GM21367 (cell line): ENCODE data around the gene SPTBN4.
A peak's percentile ranks its signal among the peaks of the same experiment; 100 is the strongest.
"Not testable (repeated sequence)": the region's sequence is repeated elsewhere in the genome, so short reads cannot be mapped to it uniquely, and the experiment has no call there.

ENCODE experiments used
- ATAC-seq: cut with Tn5 transposase; IDR thresholded peaks from one replicate; pipeline ENCODE4 v1.9.1; 2021; ENCODE audit not compliant: unreplicated experiment

The SPTBN4 gene

DNA sequence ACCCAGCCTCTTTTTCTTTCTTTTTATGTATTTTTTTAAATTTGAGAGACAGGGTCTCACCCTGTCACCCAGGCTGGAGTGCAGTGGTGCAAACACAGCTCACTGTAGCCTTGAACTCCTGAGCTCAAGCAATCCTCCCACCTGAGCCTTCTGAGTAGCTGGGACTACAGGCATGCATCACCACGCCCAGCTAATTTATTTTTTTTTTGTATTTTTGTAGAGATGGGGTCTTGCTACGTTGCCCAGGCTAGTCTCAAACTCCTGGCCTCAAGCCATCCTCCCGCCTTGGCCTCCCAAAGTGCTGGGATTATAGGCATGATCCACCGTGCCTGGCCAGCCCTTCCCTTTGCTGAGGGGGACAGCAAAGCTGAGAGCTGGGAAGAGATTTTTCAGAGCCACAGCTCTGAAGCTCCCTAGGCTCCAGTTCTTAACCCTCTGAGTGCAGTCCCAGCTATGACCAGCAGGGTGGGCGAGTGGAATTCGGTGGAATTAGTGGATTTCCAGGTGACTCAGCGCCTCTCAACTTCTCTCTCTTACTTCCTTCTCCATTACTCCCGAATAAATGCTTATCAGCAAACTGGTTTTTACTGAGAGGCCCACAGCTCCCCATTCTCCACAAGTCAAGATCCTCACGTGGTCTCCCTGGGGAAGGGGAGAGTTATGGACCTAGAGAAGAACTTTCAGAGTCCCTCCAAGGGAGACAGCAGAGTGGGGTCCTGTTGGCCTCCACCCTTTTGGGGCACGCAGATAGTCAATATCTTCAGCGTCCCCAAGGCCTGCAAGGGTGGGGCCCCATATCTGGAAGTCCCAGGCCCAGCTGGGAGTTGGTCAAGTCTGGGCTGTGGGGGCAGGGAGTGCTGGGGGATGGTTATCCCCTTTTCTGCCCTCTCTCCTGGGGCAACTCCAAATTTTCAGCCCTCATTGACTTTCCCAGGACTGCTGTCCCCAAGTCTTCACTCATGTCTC is 2.5 kb upstream of the SPTBN4 start:
- ATAC-seq: no peak

DNA sequence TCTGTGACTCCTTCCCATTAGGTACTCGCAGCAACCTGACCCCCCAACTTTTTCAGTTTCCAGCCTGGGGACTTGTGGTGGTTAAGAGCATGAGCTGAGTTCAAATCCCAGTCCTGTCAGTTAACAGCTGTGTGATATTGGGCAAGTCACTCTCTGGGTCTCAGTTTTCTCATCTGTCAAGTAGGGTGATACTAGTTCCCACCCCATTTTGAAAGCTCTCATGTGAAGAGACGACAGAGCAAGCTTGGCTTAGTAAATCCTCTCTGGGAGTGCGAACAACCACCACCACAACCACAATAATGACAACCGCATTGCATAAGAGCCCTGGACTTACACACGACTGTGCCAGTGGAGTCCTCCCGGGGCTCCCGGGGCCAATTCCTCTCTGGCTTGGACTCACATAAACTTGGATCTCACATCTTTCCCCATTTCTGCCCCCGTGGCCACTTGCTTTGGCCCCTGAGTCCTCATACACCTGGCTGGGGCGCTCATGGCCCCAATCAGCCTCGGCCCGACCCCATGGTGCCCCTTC is 1.7 kb upstream of the SPTBN4 start:
- ATAC-seq: no peak

DNA sequence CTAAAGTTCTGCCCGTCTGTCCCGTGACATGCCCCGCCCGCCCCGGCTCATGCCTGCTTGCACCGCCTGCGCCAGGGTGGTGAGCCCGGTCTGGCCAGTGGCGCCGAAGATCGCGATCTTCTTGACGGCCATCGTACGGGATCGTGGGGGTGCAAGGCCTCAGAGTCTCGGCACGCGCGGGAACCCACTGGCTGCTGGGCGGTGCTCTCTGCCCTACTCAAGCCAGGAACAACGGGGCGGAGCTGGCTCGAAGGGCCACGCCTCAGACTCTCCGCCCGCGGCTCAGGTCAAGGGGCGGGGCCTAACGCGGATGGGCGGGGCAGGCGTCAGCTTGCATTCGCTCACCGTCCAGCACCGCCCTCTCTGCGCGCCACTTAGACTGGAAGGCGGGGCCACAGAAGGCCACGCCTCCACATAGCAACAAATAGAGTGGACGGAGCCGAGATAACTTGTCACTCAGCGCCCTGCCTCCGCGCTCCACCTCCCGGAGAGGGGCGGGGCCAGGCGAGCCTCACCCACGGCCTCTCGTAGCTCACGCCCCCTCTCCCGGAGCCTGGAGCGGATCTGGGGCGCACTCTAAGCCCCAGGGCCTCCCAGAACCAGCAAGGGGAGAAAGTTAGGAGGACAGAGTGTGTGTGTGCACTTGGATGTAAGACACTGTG is 1.1 kb upstream of the SPTBN4 start, which contains the start of gene BLVRB:
BLVRB (minus strand) TSS at position 189 of the 662 bp plus-strand sequence; CDS start at position 132, 57 bp downstream.
- peak; percentile 78 for ATAC-seq

DNA sequence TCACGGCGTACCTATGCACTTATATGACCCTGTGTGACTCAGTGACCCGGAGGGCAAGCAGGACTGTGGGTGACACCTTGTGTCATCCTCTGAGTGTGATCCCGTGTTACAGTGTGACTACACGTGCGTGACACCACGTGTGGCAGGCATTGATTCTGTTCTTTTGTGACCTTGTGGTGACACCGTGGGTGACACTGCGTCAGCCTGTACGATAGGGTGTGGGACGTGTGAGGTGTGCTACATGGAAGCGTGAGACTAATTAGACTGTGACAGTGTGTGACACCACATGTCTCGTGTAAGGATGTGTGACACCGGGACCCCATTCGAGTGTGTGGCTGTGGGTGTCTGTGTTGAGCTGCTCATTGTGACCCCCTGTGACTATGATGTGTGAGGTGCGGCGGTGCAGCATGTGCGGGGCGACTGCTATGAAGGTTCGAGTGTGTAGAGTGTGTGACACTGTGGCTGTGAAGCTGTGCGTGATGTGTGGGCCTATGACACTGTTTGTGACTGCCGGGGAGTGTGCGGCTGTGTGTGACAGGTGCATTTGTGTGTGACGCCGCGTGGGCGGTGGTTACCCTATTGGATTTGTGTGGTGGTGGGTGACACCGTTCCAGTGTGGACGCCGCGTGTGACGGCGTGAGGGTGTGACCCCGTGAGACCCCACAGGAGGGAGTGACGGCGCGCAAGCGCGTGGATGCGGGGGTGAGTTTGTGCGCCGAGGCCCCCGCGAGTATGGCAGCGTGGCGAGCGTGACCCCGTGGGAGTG is 399 bp upstream of the SPTBN4 start:
- ATAC-seq: no peak

DNA sequence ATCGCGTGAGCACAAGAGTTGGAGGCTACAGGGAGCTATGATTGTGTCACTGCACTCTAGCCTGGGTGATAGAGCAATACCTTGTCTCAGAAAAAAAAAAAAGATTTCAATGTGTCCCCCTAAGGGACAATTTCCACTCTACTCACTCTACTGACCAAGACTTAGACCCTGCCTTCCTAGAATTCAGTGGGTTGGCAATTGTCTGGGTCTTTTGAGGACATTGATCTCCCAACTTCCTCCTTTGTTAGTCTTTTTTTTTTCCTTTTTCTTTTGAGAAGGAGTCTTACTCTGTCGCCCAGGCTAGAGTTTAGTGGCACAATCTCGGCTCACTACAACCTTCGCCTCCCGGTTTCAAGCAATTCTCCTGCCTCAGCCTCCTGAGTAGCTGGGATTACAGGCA is 2.2 kb downstream of the SPTBN4 start:
- ATAC-seq: no peak

DNA sequence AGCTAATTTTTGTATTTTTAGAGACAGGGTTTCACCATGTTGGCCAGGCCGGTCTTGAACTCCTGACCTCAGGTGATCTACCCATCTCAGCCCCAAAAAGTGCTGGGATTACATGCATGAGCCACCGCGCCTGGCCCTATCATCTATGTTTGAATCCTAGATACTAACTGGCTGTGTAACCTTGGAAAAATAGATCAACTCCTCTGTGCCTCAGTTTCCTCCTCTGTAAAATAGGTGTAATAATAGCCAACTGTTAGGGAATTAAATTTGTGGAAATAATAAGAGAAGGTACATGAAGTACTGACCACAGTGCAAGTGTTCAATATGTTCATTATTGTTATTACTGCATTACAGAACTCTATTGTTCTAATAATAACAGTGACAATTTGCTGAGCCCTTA is 4.3 kb downstream of the SPTBN4 start:
- no peak for ATAC-seq

DNA sequence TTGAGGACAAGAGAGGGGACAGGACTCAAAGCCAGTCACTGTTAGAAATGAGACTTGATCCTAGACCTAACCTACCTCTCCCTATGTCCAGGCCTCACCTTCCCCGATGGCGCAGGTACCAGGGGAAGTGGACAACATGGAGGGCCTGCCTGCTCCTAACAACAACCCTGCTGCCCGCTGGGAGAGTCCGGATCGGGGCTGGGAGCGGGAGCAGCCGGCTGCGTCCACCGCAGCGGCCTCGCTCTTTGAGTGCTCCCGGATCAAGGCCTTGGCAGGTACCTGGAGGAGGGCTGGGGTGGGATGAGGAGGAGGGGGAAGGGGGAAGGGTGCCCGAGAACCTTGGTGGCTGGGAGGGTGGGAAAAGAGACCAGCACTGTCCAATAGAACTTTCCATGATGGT is 5.7 kb downstream of the SPTBN4 start:
- no peak for ATAC-seq

DNA sequence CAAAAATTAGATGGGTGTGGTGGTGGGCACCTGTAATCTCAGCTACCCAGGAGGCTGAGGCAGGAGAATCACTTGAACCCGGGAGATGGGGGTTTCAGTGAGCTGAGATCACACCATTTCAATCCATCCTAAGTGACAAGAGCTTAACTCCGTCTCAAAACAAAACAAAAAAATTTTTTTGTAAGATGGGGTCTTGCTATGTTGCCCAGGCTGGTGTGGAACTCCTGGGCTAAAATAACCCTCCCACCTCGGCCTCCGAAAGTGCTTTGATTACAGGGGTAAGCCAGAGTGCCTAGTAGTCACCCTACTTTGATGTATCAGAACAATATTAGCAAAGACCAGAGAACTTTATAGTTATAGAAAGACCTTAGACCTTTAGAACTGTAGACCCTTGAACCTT is 7.9 kb downstream of the SPTBN4 start:
- ATAC-seq: no peak

DNA sequence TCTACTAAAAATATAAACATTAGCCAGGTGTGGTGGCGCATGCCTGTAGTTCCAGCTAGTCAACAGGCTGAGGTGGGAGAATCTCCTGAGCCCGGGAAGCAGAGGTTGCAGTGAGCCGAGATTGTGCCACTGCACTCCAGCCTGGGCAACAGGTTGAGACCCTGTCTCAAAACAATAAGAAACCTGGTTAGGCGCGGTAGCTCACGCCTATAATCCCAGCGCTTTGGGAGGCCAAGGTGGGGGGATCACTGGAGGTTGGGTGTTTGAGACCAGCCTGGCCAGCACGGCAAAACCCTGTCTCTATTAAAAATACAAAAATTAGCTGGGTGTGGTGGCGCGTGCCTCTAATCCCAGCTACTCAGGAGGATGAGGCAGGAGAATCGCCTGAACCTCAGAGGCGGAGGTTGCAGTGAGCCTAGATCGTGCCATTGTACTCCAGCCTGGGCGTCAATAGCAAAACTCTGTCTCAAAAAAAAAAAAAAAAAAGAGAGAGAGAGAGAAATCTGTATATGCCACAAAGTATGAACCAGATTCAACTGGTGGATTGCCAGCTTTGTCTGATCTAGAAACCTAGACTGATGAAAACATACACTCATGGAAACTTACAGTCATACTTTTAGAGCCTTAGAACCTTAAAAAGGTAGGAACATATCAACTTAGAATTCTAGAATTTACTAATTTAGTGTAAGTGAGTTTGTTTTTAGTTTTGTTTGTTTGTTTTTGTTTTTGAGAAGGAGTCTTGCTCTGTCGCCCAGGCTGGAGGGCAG is 9.3 kb downstream of the SPTBN4 start:
- not testable (repeated sequence) for ATAC-seq

DNA sequence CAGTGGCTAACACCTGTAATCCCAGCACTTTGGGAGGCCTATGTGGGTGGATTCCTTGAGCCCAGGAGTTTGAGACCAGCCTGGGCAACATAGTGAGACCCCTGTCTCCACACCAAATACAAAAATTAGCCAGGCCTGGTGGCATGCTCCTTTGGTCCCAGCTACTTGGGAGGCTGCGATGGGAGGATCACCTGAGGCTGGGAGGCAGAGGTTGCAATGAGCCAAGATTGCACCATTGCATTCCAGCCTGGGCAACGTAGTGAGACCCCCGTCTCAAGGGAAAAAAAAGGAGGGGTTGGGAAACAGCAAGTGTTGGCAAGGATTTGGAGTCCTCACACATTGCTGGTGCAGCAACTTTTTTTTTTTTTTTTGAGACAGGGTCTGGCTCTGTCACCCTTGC is 19.2 kb downstream of the SPTBN4 start:
- no peak for ATAC-seq

DNA sequence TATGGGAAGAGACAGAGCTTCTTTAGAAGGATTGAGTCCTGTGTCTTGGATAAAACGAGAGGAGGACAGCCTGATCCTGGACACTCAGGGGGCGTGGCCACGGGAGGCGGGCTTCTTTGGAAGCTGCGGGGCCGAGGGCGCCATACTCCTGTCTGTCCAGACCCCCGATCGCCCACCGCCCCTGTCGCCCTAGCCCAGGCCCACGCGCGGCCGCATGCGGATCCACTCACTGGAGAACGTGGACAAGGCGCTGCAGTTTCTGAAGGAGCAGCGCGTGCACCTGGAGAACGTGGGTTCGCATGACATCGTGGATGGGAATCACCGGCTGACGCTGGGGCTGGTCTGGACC is 23.1 kb downstream of the SPTBN4 start:
- no peak for ATAC-seq

DNA sequence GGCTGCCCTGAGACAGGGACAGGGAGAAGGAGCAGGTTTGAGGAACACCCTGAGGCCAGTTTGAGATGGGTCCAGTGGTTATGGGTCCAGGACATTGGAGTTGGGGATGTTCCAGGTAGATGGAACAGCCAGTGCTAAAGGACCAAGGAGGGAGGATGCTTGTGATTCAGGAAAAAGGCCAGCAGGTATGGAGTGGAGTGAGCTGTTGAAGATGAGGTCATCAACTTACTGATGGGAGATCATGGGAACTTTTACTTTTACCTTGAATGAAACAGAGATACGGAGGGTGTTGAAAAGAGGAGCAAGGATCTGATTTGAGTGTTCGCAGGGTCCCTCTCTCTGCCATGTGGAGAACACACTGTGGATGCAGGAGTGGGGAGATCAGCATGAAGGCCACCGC is 25.5 kb downstream of the SPTBN4 start:
- no peak for ATAC-seq

DNA sequence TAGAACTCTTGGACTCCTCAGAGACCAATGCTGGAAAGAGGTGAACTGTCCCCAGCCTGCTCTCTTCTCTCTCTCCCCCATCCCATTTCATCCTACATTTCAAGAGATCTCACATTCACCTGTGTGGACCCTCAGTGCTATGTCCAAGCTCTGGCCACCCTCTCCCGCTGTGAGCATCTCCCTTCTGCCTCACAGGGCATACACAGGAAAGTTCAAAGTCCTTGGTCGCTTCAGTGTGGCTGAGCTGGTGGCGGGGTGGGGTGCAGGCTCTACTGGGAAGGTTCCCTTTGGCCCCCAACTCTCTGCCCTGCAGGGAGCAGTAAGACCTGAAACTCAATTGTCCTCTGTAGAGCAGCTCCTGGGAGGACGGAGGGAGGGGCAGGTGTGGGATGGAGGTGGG is 27.0 kb downstream of the SPTBN4 start:
- ATAC-seq: no peak

DNA sequence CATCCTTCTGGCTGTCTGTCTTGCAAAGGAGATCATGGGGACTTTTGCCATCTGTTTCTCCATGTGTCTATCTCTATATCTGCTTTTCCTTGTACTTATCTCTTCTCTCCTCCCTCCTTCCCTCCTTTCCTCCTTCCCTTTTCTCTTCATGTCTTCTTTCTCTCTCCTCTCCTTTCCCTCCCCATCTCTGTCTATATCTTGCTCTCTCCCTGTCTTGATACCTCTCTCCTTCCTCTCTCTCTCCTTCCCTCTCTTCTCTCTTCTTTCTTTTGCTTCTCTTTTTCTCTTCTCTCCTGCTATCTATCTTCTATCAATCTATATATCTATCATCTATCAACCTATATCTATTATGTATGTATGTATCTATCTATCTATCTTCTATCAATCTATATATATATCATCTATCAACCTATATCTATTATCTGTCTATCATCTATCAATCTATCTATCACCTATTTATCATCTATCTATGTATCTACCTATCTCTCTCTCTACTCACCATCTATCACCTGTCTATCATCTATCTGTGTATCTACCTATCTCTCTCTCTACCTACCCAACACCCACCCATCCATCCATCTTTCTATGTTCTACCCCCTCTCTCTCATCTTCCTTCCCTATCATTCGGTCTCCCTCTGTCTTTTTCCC is 27.5 kb downstream of the SPTBN4 start:
- no peak for ATAC-seq

DNA sequence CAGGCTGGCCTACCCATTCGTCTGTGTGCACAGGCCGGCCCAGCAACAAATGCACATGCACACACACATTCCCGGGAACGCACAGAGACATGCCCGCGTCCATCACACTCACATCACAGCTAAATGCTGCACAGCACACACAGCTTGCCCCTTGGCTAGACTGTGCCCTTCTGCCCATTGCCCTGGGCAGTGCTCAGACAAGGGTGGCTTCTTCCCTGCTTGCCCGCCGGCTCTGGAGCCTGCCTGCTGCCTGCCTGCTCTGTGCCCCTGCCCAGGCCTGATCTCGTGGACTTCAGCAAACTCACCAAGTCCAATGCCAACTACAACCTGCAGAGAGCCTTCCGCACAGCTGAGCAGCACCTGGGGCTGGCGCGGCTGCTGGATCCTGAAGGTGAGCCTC is 30.4 kb downstream of the SPTBN4 start:
- no peak for ATAC-seq

DNA sequence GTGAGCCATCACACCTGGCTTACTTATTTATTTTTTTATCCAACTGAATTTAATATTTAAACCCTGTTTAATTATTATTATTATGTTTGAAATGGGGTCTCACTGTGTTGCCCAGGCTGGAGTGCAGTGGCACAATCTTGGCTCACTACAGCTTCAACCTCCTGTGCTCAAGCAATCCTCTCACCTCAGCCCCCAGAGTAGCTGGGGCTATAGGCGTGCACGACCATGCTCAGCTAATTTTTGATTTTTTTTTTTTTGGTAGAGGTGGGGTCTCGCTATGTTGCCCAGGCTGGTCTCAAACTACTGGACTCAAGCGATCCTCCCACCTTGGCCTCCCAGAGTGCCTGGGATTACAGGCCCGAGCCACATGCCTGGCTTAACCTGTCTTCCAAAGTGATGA is 32.5 kb downstream of the SPTBN4 start:
- ATAC-seq: no peak

DNA sequence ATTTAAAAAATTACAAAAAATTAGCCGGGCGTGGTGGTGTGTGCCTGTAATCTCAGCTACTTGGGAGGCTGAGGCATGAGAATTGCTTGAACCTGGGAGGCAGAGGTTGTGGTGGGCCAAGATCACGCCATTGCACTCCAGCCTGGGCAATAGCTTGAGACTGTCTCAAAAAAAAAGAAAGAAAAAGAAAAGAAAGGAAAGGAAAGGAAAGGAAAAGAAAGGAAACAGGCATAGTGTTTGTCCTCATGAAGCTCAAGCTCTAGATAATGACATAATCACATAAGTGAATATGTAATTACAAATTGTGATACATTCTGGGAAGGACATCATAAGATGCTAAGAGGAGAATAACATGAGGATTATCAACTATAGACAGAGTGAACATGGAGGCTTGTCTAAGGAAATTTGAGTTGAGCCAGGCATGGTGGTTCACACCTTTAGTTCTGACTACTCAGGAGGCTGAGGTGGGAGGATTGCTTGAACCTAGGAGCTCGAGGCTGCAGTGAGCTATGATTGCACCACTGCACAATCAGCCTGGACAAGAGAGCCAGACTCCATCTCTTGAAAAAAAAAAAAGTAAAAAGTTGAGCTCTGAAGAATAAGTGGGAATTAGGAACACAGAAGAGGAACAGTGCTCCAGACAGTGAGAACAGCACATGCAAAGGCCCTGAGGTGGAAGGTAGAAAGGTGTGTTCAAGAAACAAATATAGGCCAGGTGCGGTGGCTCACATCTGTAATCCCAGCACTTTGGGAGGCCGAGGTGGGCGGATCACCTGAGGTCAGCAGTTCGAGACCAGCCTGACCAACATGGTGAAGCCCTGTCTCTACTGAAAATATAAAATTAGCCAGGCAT is 34.1 kb downstream of the SPTBN4 start:
- ATAC-seq: not testable (repeated sequence)

DNA sequence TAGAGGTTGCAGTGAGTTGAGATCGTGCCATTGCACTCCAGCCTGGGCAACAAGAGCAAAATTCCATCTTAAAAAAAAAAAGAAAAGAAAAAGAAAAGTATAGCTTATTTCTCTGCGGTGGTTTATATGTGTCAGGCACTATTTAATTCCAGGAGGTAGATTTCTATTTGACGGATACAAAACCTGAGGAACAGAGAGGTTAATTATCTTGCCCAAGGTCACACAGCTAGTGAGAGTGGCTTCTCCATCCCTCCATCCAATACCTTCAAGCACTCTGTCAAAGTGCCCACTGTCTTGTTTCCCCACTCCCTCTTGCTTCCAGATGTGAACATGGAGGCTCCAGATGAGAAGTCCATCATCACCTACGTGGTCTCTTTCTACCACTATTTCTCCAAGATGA is 34.8 kb downstream of the SPTBN4 start:
- ATAC-seq: no peak

DNA sequence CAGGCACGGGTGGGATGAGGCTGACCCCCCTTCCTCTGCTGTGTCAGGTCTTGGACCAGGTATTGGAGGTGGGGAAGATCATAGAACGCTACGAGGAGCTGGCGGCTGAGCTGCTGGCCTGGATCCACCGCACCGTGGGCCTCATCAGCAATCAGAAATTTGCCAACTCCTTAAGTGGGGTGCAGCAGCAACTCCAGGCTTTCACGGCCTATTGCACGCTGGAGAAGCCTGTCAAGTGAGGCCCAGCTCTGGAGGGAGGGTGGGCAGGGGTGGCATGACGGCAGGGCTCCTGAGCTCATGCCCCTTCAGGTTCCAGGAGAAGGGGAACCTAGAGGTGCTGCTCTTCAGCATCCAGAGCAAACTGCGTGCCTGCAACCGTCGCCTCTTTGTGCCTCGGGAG is 35.3 kb downstream of the SPTBN4 start:
- ATAC-seq: no peak
